Stimulated activated memory B cell treated with anti-CD40 and anti-IgM and Interleukin-4, amounts not matched to agents 10 μg/mL and 1 μg/mL and 100 μg/mL, for 72 hours (primary cell): ENCODE measurements around the gene C1QL3.

Source experiments
- ATAC-seq: fragments of 150-1000 bp; cut with Tn5 transposase; 2 replicates; pipeline ENCODE4 v1.10.0; 2021
- H3K27ac Mint-ChIP-seq: one replicate; pipeline ENCODE4 v1.8.0; 2022; ENCODE audit warnings: mild to moderate bottlenecking, mixed read lengths
- H3K27me3 Mint-ChIP-seq: one replicate; pipeline ENCODE4 v1.8.0; 2022; ENCODE audit warnings: mixed read lengths
- H3K36me3 Mint-ChIP-seq: one replicate; pipeline ENCODE4 v1.8.0; 2022; ENCODE audit warnings: mixed read lengths
- H3K4me1 Mint-ChIP-seq: one replicate; pipeline ENCODE4 v1.8.0; 2022; ENCODE audit warnings: mixed read lengths
- H3K4me3 Mint-ChIP-seq: one replicate; pipeline ENCODE4 v1.8.0; 2022; ENCODE audit warnings: mild to moderate bottlenecking, moderate library complexity, mixed read lengths
- H3K9me3 Mint-ChIP-seq: one replicate; pipeline ENCODE4 v1.8.0; 2022; ENCODE audit warnings: mixed read lengths

Gene C1QL3

GRCh38 chr10:16519250-16519907, 2.3 kb downstream of the C1QL3 start:
- Mint-ChIP-seq H3K9me3 (no peaks in the 10 kb centered on the region), H3K4me1 (peaks cover 21% of the 10 kb centered on the region), H3K4me3 (peak overlapping the region; percentile 74), H3K36me3 (peaks cover 5% of the 10 kb centered on the region), H3K27me3 (peaks cover 50% of the 10 kb centered on the region), H3K27ac (no peak overlapping the region)
- ATAC-seq: peak; percentile 58

DNA sequence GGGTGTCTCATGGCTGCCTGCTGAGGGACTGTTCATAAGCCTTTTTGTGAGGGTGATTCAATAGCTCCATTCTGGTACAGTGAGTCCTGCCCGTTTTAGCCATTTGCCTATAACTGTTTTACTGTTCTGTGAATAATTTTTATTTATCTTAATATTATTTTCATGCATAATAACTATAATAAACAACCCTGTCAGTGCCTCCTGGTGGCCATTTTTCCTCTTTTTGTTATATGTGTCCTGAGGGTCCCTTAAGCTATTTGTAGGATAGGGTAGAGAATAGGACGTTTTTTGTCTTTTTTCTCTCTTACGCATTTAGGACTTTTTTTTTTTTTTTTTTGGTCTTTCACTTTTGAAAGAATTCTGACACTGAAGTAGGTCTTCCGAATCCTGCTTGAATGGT, 2.9 kb downstream of the C1QL3 start:
- peaks cover 46% of the 10 kb centered on the region for H3K27me3 Mint-ChIP-seq
- no peaks in the 10 kb centered on the region for H3K9me3 Mint-ChIP-seq
- peaks cover 7% of the 10 kb centered on the region for H3K36me3 Mint-ChIP-seq
- H3K4me3 Mint-ChIP-seq: peak overlapping the region; percentile 74
- no peak overlapping the region for H3K27ac Mint-ChIP-seq
- ATAC-seq: no peak
- H3K4me1 Mint-ChIP-seq: peaks cover 21% of the 10 kb centered on the region

GRCh38 chr10:16510843-16511242, 10.8 kb downstream of the C1QL3 start:
- Mint-ChIP-seq H3K4me1 (no peaks in the 10 kb centered on the region), H3K9me3 (no peaks in the 10 kb centered on the region), H3K36me3 (peaks cover 30% of the 10 kb centered on the region), H3K27me3 (no peaks in the 10 kb centered on the region), H3K4me3 (no peak overlapping the region), H3K27ac (no peak overlapping the region)
- no peak for ATAC-seq

GRCh38 chr10:16509996-16510395, 11.7 kb downstream of the C1QL3 start:
- H3K36me3 Mint-ChIP-seq: peaks cover 30% of the 10 kb centered on the region
- no peaks in the 10 kb centered on the region for H3K9me3 Mint-ChIP-seq
- no peak overlapping the region for H3K27ac Mint-ChIP-seq
- no peaks in the 10 kb centered on the region for H3K4me1 Mint-ChIP-seq
- no peaks in the 10 kb centered on the region for H3K27me3 Mint-ChIP-seq
- no peak overlapping the region for H3K4me3 Mint-ChIP-seq
- no peak for ATAC-seq

- no peaks in the 10 kb centered on the region for H3K27me3 Mint-ChIP-seq
- ATAC-seq: no peak
- peaks cover 28% of the 10 kb centered on the region for H3K36me3 Mint-ChIP-seq
- no peak overlapping the region for H3K4me3 Mint-ChIP-seq
- no peak overlapping the region for H3K27ac Mint-ChIP-seq
- no peaks in the 10 kb centered on the region for H3K9me3 Mint-ChIP-seq
- H3K4me1 Mint-ChIP-seq: no peaks in the 10 kb centered on the region
These were observed 16.5 kb downstream of the C1QL3 start for GRCh38 chr10:16505161-16505560.

DNA sequence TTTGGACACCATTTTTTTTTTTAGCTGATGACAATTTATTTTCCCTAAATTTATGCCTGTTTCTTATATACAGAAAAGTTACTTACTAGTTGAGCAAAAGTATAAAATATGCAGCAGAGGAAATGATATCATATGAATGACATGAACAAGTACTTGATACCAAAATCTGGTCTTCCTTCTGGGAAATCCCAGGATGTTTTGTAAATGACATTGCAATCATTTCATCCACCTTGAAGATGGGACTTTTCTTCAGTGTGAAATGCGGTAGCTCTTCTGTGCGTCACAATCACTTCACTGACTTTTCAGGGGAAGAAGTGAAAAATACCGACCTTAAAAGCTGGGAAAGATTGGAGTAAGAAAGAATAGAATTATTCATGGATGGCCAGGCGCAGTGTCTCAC, 23.8 kb downstream of the C1QL3 start:
- Mint-ChIP-seq H3K27me3 (no peaks in the 10 kb centered on the region), H3K27ac (no peak overlapping the region)

GRCh38 chr10:16493884-16494536, 27.7 kb downstream of the C1QL3 start:
- H3K36me3 Mint-ChIP-seq: peaks cover 55% of the 10 kb centered on the region
- H3K9me3 Mint-ChIP-seq: no peaks in the 10 kb centered on the region
- no peak overlapping the region for H3K27ac Mint-ChIP-seq
- no peak for ATAC-seq
- no peaks in the 10 kb centered on the region for H3K27me3 Mint-ChIP-seq
- no peak overlapping the region for H3K4me3 Mint-ChIP-seq
- no peaks in the 10 kb centered on the region for H3K4me1 Mint-ChIP-seq

More for the DNA sequence above, 23.8 kb downstream of the C1QL3 start:
- H3K36me3 Mint-ChIP-seq: peaks cover 50% of the 10 kb centered on the region
- no peak overlapping the region for H3K4me3 Mint-ChIP-seq
- no peak for ATAC-seq
- H3K9me3 Mint-ChIP-seq: no peaks in the 10 kb centered on the region
- no peaks in the 10 kb centered on the region for H3K4me1 Mint-ChIP-seq

DNA sequence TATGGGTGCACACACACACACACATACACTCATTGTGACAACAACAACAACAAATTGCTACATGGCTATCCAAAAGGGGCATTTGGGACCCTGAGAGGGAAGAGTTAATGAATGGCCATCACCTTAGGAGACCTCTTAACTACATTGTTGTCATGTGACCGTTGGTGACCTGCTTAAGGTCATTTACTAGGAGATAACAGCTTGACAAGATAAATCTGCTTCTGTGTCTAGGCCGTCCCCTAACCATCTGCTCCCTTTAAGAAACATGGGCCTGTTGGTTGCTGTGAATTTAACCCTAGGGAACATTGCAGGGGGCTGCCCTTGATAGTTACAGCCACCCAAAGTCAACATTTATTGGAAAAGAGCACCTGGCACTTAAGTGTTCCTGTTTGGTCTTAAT, 29.7 kb downstream of the C1QL3 start:
- ATAC-seq: no peak
- Mint-ChIP-seq H3K36me3 (peaks cover 50% of the 10 kb centered on the region), H3K27me3 (no peaks in the 10 kb centered on the region), H3K9me3 (no peaks in the 10 kb centered on the region), H3K27ac (no peak overlapping the region), H3K4me1 (no peaks in the 10 kb centered on the region), H3K4me3 (no peak overlapping the region)

GRCh38 chr10:16490511-16490910, 31.2 kb downstream of the C1QL3 start:
- H3K36me3 Mint-ChIP-seq: peaks cover 45% of the 10 kb centered on the region
- no peak overlapping the region for H3K27ac Mint-ChIP-seq
- ATAC-seq: no peak
- H3K4me3 Mint-ChIP-seq: no peak overlapping the region
- H3K4me1 Mint-ChIP-seq: no peaks in the 10 kb centered on the region
- no peaks in the 10 kb centered on the region for H3K9me3 Mint-ChIP-seq
- H3K27me3 Mint-ChIP-seq: no peaks in the 10 kb centered on the region

GRCh38 chr10:16483241-16483917, 38.3 kb downstream of the C1QL3 start:
- Mint-ChIP-seq H3K27me3 (no peaks in the 10 kb centered on the region), H3K4me3 (no peak overlapping the region), H3K27ac (no peak overlapping the region), H3K4me1 (no peaks in the 10 kb centered on the region), H3K36me3 (peaks cover 35% of the 10 kb centered on the region), H3K9me3 (no peaks in the 10 kb centered on the region)
- ATAC-seq: no peak

GRCh38 chr10:16481052-16481728, 40.5 kb downstream of the C1QL3 start:
- no peak for ATAC-seq
- Mint-ChIP-seq H3K36me3 (peaks cover 23% of the 10 kb centered on the region), H3K9me3 (no peaks in the 10 kb centered on the region), H3K4me3 (no peak overlapping the region), H3K27ac (no peak overlapping the region), H3K27me3 (no peaks in the 10 kb centered on the region), H3K4me1 (no peaks in the 10 kb centered on the region)

DNA sequence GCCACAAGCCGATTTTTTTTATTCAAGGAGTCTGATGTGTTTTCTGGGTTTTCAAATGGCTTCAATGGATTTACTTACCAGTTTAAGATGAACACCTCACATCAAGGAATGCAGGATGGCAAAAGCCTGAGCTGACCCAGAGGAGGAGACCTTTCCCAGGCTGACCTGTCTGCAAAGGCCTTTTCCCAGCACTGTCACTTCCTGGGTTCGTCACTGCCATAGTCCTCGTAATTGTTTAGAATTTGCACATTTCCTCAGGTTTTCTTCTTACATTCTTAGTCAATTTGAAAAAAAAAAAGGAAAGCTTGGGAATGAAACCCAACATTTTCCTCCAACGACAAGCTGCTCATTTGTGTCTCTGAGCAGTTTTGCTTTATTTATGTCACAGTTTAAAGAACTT, 42.9 kb downstream of the C1QL3 start:
- Mint-ChIP-seq H3K36me3 (peaks cover 17% of the 10 kb centered on the region), H3K27ac (no peak overlapping the region), H3K4me1 (no peaks in the 10 kb centered on the region), H3K4me3 (no peak overlapping the region), H3K27me3 (no peaks in the 10 kb centered on the region), H3K9me3 (no peaks in the 10 kb centered on the region)
- ATAC-seq: no peak

GRCh38 chr10:16477757-16478156, 43.9 kb downstream of the C1QL3 start:
- no peak overlapping the region for H3K4me3 Mint-ChIP-seq
- H3K9me3 Mint-ChIP-seq: no peaks in the 10 kb centered on the region
- ATAC-seq: no peak
- peaks cover 20% of the 10 kb centered on the region for H3K36me3 Mint-ChIP-seq
- H3K27ac Mint-ChIP-seq: no peak overlapping the region
- H3K4me1 Mint-ChIP-seq: no peaks in the 10 kb centered on the region
- no peaks in the 10 kb centered on the region for H3K27me3 Mint-ChIP-seq

DNA sequence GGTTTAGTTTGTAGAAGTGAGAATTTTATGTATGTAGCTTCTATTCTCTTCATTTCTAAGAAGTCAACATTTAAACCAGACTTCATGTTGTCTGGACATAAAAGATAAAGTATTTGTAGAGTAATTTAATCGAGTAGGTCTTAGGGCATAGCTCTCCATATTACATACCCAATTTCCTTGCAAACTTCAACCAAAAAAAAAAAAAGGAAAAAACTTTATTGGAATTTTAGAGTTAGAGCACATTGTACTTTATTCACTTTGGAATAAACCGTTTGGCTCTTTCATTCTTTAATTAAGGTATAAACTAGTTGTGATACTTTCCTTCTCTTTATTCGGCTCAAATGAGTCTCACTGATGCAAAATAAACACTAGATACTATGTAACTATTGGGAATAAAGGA, 48.9 kb downstream of the C1QL3 start:
- peaks cover 34% of the 10 kb centered on the region for H3K36me3 Mint-ChIP-seq
- H3K4me3 Mint-ChIP-seq: no peak overlapping the region
- no peaks in the 10 kb centered on the region for H3K27me3 Mint-ChIP-seq
- no peak overlapping the region for H3K27ac Mint-ChIP-seq
- ATAC-seq: no peak
- peaks cover 2% of the 10 kb centered on the region for H3K9me3 Mint-ChIP-seq
- H3K4me1 Mint-ChIP-seq: peaks cover 9% of the 10 kb centered on the region

DNA sequence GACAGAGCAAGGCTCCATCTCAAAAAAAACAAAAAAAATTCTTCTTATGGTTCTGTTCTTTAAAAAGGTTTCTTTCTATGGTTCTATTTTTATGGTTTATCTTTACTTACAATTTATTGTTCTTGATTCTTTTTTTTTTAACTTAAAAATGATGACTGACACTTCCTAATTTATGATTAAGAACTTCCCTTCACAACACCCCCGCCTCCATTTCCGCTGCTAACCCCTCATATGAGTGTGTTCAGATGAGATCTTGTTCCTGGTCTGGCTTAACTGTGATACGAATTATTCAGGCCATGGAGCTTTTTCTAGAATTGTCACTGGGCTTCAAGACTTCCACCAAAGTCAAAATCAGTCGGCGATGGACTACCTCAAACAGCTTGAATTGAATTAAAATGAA, 50.9 kb downstream of the C1QL3 start:
- no peak for ATAC-seq
- H3K4me1 Mint-ChIP-seq: peaks cover 9% of the 10 kb centered on the region
- no peak overlapping the region for H3K27ac Mint-ChIP-seq
- H3K36me3 Mint-ChIP-seq: peaks cover 37% of the 10 kb centered on the region
- H3K4me3 Mint-ChIP-seq: no peak overlapping the region
- peaks cover 2% of the 10 kb centered on the region for H3K9me3 Mint-ChIP-seq
- H3K27me3 Mint-ChIP-seq: no peaks in the 10 kb centered on the region
